GM21367 (cell line): Measurements from ENCODE around the gene CALM1.

Experiments used
- ATAC-seq: cut with Tn5 transposase; IDR thresholded peaks from one replicate; pipeline ENCODE4 v1.9.1; 2021; ENCODE audit not compliant: unreplicated experiment

Gene CALM1

GRCh38 chr14:90396341-90397339 is at the start of gene CALM1:
Gene CALM1, plus strand, starts transcription at chr14:90397029. Its CDS starts 202 bp downstream, at chr14:90397231.
- peak; percentile 58 for ATAC-seq

DNA sequence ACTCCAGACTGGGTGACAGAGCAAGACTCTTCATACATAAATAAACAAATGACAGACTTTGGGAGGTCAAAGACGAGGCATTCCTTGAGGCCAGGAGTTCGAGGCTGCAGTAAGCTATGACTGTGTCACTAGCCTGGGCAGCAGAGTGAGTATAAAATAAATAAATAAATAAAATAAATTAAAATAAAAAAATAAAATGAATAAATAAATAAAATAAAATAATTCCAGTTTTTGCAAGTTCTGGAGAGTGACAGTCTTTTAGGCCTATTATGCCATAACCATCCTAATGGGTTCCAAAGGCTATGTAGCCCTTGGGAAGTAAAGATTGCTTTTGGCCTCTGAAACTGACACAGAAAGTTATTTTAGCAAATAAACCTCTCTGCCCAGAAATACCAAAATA is 48.6 kb upstream of the CALM1 start:
- ATAC-seq, result no peak

DNA sequence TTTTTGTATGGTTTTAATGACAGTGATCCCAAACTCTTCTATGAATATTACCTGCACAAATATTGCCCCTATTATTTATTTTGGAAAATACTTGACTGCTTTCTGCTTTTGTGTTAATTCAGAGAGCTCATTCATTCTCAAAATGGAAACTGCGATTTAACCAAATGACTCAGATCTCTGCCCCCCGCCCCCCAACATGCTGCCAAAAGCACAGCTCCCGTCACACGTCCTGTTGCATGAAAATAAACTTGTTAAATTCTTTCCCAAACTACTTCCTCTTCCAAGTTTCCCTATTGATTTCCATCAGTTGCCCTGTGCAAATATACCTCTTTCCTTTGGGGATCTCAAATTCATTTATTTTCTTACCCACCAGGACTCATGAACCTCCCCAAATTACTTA is 47.1 kb upstream of the CALM1 start:
- no peak for ATAC-seq

DNA sequence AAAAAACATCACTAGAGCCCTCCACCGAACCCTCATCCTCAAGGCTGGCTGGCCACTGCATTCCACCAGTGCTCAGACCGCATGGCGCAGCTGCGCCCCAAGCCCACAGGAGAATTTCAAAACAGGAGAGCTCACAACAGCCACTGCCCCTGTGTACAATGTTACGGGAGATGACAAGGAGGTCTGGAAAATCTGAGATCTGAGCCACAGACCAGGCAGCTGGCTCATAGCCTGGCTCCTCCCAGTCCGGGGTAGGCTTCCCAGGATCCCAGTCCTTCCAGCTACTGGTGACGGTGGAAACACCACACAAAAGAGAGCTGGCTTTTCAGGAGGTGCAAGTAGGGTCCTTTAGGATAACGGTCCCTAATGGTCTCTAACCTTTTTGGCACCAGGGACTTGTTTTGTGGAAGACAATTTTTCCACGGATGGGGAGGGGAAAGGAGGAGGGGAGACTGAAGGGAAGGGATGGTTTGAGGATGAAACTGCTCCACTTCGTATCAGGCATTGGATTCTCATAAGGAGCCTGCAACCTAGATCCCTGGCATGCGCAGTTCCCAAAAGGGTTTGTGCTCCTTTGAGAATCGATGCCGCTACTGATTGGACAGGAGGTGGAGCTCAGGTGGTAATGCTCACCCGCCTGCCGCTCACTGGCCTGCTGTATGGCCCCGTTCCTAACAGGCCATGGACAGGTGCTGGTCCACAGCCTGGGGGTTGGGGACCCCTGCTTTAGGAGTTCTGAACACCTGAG is 42.1 kb upstream of the CALM1 start:
- no peak for ATAC-seq

DNA sequence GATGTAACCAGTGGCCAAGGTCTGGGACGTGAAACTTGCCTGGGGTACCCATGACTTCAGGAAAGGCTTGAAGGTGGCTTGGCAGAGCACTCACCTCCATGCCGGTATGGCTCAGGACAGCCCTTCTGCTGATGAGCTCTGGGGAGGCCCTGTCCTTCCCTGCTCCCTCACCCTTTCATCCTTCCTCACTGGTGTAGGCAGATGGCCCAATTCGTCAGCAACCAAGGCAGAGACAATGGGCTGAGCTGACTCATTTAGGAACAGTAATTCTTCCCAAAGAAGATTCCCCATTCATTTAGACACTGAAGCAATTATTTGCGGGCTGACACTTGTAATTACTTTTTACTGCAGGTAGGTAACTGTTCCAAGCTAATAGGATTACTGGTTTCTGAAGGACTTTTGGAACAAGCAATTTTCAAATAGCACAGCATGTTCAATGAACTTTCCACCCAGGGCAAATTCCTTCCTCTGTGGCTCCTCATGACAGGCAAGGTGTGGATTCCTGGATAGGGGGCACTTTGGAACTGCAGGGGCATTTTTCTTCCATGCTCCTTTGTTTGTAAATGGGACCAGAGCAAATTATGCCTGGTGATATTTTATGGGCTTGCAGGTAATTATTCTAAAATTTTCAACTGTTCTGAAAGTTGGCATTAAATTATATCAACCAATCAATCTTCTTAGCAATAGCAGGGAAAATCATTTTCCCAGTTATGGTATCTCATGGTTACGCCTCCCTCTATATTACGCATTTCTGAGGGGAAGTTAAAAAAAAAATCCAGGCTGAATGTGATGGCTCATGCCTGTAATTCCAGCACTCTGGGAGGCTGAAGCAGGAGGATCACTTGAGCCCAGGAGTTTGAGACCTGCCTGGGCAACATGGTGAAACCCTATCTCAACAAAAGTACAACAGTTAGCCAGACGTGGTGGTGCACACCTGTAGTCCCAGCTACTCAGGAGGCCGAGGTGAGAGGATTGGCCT is 41.0 kb upstream of the CALM1 start:
- no peak for ATAC-seq

DNA sequence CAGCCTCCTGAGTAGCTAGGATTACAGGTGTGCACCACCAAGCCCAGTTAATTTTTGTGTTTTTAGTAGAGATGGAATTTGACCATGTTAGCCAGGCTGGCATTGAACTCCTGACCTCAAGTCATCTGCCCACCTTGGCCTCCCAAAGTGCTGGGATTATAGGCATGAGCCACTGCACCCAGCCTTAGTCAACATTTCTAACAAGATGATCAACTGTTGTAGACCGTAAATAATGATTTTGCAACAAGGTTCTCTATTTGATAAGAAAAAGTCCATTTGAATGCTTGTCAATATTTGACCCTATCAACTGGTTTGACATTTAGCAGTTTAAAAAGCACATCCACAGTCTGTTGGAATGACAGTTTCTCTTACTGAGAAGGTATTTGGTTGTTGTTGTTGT is 39.9 kb upstream of the CALM1 start:
- no peak for ATAC-seq

DNA sequence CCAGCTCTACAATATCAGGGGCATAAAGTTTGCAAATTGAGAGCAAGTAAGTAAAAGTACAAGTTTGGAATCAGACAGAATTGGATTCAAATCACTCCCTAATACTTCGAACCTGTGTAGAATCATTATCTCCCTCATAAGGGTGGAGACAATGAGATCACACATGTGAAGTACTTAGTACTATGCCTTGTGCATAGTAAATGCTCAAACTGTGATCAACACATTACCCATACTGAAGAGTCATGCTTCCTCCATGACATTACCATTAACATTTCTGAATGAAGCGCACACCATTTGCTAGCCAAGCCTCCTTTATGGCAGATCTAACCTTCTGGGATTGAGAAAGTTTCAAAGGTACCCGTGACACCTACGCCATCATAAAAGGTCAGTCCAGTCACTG is 38.5 kb upstream of the CALM1 start:
- ATAC-seq, result no peak

GRCh38 chr14:90361865-90362557 is 34.8 kb upstream of the CALM1 start:
- no peak for ATAC-seq

DNA sequence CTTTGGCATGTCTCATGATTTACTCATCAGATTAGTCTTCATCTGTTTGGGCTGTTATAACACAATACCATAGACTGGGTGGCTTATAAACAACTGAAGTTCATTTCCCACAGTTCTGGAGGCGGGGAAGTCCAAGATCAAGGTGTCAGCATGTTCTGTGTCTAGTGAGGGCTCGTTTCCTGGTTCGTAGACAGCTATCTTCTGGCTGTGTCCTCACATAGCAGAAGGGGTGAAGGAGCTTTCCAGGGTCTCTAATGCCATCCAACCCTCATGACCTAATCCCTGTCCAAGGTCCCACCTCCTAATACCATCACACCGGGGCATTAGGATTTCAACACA is 34.3 kb upstream of the CALM1 start:
- no peak for ATAC-seq

- ATAC-seq, result no peak
Observed at GRCh38 chr14:90368946-90369721, 27.7 kb upstream of the CALM1 start.

DNA sequence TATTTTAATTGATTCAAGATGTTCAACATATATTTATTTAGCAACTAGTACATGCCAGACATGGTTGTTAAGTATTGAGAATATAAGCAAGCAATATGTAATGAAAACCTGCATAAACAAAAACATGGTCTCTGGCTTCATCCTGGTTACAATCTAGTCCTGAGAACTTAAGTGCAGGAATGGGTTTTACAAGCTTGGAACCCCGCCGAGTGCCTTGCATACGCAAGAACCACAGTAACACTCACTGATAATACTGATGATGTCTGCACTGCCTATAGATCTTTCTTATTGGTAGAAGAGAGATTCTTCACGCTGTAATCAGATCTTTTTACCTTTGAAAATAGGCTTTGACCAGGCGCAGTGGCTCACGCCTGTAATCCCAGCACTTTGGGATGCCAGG is 22.9 kb upstream of the CALM1 start:
- no peak for ATAC-seq

- no peak for ATAC-seq
Observed at GRCh38 chr14:90374813-90375212, 22.0 kb upstream of the CALM1 start.

DNA sequence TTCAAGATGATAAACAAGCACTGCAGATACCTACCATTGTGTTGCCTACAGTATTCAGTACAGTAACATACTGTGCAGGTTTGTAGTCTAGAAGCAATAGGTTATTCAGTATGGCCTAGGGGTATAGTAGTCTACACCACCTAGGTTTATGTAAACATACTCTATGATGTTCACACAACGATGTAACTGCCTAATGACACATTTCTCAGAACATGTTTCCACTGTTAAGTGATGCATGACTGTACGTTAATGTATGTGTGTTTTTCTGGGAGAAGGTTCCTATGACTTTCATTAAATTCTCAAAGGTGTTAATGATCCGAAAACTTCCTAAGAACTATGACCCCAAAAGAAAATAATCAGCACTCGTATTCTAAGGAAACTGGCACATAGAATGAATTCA is 20.9 kb upstream of the CALM1 start:
- ATAC-seq, result no peak

DNA sequence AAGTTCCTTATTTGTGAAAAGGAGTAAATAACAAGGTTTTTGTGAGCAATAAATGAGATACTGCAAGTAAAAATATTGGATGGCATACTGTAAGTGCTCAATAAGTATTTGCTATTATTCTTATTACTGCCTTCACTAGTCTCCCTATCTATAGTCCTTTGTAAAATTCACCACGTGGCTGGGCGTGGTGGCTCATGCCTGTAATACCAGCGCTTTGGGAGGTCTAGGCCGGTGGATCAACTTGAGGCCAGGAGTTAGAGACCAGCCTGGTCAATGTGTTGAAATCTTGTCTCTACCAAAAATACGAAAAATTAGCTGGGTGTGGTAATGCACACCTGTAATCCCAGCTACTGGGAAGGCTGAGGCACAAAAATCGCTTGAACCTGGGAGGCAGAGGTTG is 18.6 kb upstream of the CALM1 start:
- ATAC-seq, result no peak

DNA sequence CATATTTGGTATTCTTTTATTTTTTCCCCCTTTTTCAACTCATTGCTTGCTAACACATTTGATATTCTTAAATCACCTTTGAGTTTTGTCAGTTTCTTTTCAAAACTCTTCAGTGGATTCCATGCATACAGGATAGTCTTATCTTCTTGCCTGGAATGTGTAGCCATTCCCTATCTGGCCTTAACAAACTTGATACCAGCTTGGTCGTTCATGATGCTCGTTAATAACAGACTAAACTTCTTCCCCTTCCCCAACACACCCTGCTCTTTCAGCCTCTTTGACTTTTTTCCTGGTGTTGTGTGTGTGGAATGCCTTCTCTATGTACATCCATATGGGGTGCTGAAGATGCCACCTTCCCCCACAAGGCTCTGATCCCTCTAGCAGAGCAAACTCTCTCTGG is 17.7 kb upstream of the CALM1 start:
- no peak for ATAC-seq

DNA sequence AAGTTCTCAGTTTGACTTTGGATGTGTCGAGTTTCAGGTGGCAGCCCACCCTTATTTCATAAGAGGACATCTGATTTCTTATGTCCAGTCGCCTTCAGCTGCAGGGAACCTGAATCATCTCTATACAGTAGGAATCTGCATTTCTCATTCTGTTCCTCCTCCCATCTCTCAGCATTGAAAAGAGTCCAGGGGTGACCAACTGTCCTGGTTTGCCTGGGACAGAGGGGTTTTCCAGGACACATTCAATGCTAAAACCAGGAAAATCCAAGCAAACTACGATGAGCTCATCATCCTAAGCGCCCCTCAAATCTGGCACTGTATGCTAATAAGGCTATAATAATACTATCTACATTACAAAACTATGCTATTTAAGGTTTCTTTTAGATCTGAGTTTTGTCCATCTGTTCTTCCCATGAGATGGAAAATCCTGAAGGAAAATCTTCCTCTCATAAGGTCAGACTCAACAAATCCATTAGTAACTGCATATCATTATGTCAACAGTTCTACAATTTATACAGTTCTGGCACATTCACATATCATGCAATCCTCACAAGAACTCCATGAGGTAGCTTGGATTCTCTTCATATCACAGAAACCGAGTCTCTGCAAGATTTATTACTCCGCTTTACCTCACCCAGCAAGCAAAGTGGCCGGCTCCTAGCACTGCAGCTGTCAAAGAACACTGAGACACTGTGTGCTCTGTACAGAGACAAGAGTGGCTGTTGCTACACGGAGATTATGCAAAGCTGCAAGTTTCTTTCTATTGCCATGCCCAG is 15.6 kb upstream of the CALM1 start:
- no peak for ATAC-seq

DNA sequence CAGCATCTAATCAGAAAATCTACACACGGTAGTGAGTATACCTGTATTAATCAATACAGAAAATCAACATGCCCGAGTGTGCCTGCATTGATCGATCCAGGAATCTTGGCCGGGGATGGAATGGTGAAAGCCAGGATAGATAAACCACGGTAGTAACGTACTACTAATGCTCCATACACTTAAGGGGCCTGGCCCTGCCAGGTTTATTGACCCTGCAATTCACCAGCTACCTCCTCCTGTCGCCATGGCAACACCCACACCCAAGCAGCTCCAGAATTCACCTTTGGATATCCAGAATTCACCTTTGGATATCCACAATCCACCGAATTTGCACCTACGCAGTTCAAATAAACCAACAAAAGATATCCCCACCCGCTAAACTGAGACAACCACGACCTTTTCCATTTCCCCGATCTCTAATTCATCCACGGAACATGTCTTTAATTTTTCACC is 14.8 kb upstream of the CALM1 start:
- no peak for ATAC-seq

DNA sequence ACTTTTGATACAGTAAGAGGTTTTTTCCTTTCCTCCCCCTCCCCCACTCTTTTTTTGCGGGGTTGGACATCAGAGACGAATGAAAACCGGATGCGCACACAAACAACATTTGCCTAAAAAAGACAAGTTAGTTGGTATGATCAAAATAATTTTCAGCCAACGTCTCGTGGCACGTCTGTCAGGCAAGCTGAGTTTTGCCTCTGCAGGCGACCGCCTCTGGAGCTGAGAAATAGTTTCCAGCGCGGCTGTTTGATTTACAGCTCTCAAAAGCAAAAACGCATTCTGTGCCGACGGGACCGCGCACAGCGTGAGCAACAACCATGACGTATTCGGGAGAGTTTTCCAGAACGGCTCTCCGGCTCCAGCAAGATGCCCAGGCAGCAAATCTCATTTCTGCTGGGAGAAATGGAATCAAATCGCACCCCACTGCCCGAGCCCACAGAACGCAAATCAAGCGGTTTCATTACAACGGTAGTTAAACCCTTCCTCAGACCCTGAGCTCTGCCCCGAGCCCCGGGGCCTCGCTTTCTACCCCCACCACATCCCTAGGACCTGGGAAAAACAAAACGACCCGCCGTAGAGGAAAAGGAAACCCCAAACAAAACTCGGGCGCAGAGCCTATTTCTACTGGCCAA is 14.2 kb upstream of the CALM1 start:
- ATAC-seq, result peak; percentile 6
